Activated CD4-positive, alpha-beta T cell treated with anti-CD3 and anti-CD28 coated beads for 36 hours (primary cell): ENCODE measurements around the gene SUMF2. TPM values are rescaled to one million over a fixed set of nuclear protein-coding genes. Genes with fewer than 3 reads are reported as not detected.
"Not testable (repeated sequence)": the region's sequence is repeated elsewhere in the genome, so short reads cannot be mapped to it uniquely, and the experiment has no call there.

Experiments used
- ATAC-seq: fragments of 200-7000 bp; cut with Tn5 transposase; one replicate; pipeline ENCODE4 v1.10.0; 2021; ENCODE audit warnings: mild to moderate bottlenecking, moderate library complexity
- CTCF ChIA-PET: fragments of 350-600 bp; sonication (Branson Sonifier 250); formaldehyde crosslinking; loops from one replicate; lab custom pipeline; 2021; ENCODE audit warnings: antibody characterized with exemption; lab: Charles Lee
- POLR2A ChIA-PET: fragments of 350-600 bp; sonication (Branson Sonifier 250); formaldehyde crosslinking; loops from one replicate; lab custom pipeline; 2021; ENCODE audit warnings: antibody characterized with exemption, inconsistent platforms; lab: Charles Lee
- DNase-seq: peaks from one replicate; pipeline ENCODE4 v3.0.0-alpha.2; 2020
- H3K27ac Mint-ChIP-seq: one replicate; pipeline ENCODE4 v1.8.0; 2021; ENCODE audit warnings: mixed read lengths
- H3K27me3 Mint-ChIP-seq: one replicate; pipeline ENCODE4 v1.8.0; 2021; ENCODE audit warnings: mixed read lengths
- H3K36me3 Mint-ChIP-seq: one replicate; pipeline ENCODE4 v1.8.0; 2021; ENCODE audit warnings: low read depth, mixed read lengths
- H3K4me1 Mint-ChIP-seq: one replicate; pipeline ENCODE4 v1.8.0; 2021; ENCODE audit warnings: mixed read lengths
- H3K4me3 Mint-ChIP-seq: one replicate; pipeline ENCODE4 v1.8.0; 2021; ENCODE audit warnings: mild to moderate bottlenecking, moderate library complexity, mixed read lengths
- H3K9me3 Mint-ChIP-seq: one replicate; pipeline ENCODE4 v1.8.0; 2021; ENCODE audit warnings: low read depth, mixed read lengths
- intact Hi-C, 2 experiments: fragments of 100-400 bp; cut with DNase I in 1 of 2; cut with micrococcal nuclease in 1 of 2; formaldehyde crosslinking; loops; one replicate each; pipeline versions ENCODE4 v1.14.2 to v1.15.1; 2022 to 2024; cut with DNase I, micrococcal nuclease
- total RNA-seq, 2 experiments: library from RNA; stranded (reverse); gene quantifications; one replicate each; pipeline ENCODE4 v1.2.3, GENCODE V29; 2021

The SUMF2 gene
- total RNA-seq, 2 experiments from 2014 or later = 117 to 128 TPM

- peak overlapping the region; percentile 1 for H3K4me3 Mint-ChIP-seq
- POLR2A ChIA-PET = interaction anchor here (0.6 kb wide), 1 partner anchor 36 kb away, joined by 3 read pairs; no protein-coding TSS in a partner anchor
- DNase-seq (no peak), ATAC-seq (peak; percentile 30)
- H3K9me3 Mint-ChIP-seq = no peaks in the 10 kb centered on the region
- intact Hi-C loops = no loop called here
- peak overlapping the region; percentile 84 for H3K27ac Mint-ChIP-seq
- H3K36me3 Mint-ChIP-seq = peaks cover 61% of the 10 kb centered on the region
- H3K4me1 Mint-ChIP-seq = peaks cover 53% of the 10 kb centered on the region
- no peaks in the 10 kb centered on the region for H3K27me3 Mint-ChIP-seq
- CTCF ChIA-PET = interaction anchor here (1.1 to 1.7 kb wide), 4 partner anchors 9 to 16 kb away, joined by 3 to 6 read pairs (median 4); partner anchors contain the start of genes CCT6A and PSPH
Measured at GRCh38 chr7:56062382-56062781, 1.7 kb upstream of the SUMF2 start.

- ATAC-seq (no peak), DNase-seq (no peak)
- intact Hi-C loops = no loop called here
- H3K27me3 Mint-ChIP-seq = no peaks in the 10 kb centered on the region
- POLR2A ChIA-PET = interaction anchor here (0.6 kb wide), 1 partner anchor 24 kb away, joined by 3 read pairs; no protein-coding TSS in a partner anchor
- peak overlapping the region; percentile 91 for H3K27ac Mint-ChIP-seq
- CTCF ChIA-PET = interaction anchor here (1.1 to 1.6 kb wide), 4 partner anchors 8 to 18 kb away, joined by 3 to 6 read pairs (median 4); partner anchors contain the start of genes CCT6A and PSPH
- no peaks in the 10 kb centered on the region for H3K9me3 Mint-ChIP-seq
- peaks cover 53% of the 10 kb centered on the region for H3K36me3 Mint-ChIP-seq
- peaks cover 49% of the 10 kb centered on the region for H3K4me1 Mint-ChIP-seq
- H3K4me3 Mint-ChIP-seq = peak overlapping the region; percentile 91
Measured at GRCh38 chr7:56063500-56063881, 595 bp upstream of the SUMF2 start.

DNA sequence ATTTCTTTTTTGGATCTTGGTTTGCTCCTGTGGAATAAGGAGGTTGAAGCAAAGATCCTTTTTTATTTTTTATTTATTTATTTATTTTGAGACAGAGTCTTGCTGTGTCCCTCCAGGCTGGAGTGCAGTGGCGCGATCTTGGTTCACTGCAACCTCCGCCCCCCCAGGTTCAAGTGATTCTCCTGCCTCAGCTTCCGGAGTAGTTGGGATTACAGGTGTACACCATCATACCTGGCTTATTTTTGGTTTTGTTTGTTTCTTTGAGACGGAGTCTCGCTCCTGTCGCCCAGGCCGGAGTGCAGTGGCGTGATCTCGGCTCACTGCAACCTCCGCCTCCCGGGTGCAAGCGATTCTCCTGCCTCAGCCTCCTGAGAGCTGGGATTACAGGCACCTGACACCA, 2.3 kb downstream of the SUMF2 start:
- H3K4me3 Mint-ChIP-seq = not testable (repeated sequence)
- peaks cover 45% of the 10 kb centered on the region for H3K36me3 Mint-ChIP-seq
- CTCF ChIA-PET = interaction anchor here (0.6 to 2.4 kb wide), 4 partner anchors 8 to 105 kb away, joined by 3 to 11 read pairs (median 5); partner anchors contain the start of genes CCT6A and PSPH

GRCh38 chr7:56074371-56074791, 10.3 kb downstream of the SUMF2 start:
- Mint-ChIP-seq H3K4me3 (no peak overlapping the region), H3K27ac (peak overlapping the region; percentile 11), H3K9me3 (no peaks in the 10 kb centered on the region), H3K4me1 (peaks cover 6% of the 10 kb centered on the region), H3K27me3 (no peaks in the 10 kb centered on the region), H3K36me3 (peaks cover 39% of the 10 kb centered on the region)
- ChIA-PET POLR2A (interaction anchor here (0.6 kb wide), 1 partner anchor 163 kb away, joined by 3 read pairs; no protein-coding TSS in a partner anchor), CTCF (interaction anchor here (0.6 to 6.3 kb wide), 15 partner anchors 9 to 748 kb away, joined by 3 to 41 read pairs (median 4); partner anchors contain the start of gene CHCHD2)
- ATAC-seq (peak; percentile 88), DNase-seq (peak; percentile 78)
- intact Hi-C loops = loop anchor here (1.0 kb wide), 2 partner anchors 69 to 433 kb away; no protein-coding TSS in a partner anchor

More for the DNA sequence above, 2.3 kb downstream of the SUMF2 start:
- H3K27ac Mint-ChIP-seq, POLR2A ChIA-PET, ATAC-seq, intact Hi-C loops, H3K9me3 Mint-ChIP-seq, DNase-seq, H3K27me3 Mint-ChIP-seq: not testable (repeated sequence)
- peaks cover 28% of the 10 kb centered on the region for H3K4me1 Mint-ChIP-seq

DNA sequence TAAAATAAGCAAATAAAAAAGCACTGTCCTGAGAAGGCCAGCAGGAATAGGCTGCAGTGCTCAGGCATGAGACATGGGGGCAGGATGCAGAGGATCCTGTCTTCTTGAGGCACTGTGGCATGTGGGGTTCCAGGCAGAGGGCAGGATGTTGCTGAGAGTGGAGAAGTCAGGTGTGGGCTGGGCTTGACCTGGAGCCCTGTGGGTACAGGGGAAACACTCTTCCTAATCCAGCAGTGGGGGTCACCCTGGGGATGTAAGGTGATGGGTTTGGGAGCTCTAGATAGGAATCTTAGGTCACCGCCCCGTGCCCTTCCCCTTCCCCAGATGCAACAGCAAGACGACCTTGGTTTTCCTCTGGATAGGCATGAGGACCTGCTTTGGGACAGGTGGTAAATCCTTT, 13.6 kb downstream of the SUMF2 start:
- intact Hi-C loops = no loop called here
- H3K27ac Mint-ChIP-seq = no peak overlapping the region
- CTCF ChIA-PET = interaction anchor here (0.7 kb wide), 1 partner anchor 653 kb away, joined by 3 read pairs; no protein-coding TSS in a partner anchor
- POLR2A ChIA-PET = no interaction called here
- H3K27me3 Mint-ChIP-seq = no peaks in the 10 kb centered on the region
- ATAC-seq (no peak), DNase-seq (no peak)
- H3K36me3 Mint-ChIP-seq = peaks cover 40% of the 10 kb centered on the region
- H3K4me1 Mint-ChIP-seq = peaks cover 6% of the 10 kb centered on the region
- H3K9me3 Mint-ChIP-seq = no peaks in the 10 kb centered on the region
- H3K4me3 Mint-ChIP-seq = no peak overlapping the region

- Mint-ChIP-seq H3K36me3 (peaks cover 35% of the 10 kb centered on the region), H3K9me3 (no peaks in the 10 kb centered on the region), H3K4me3 (no peak overlapping the region), H3K4me1 (peaks cover 6% of the 10 kb centered on the region), H3K27me3 (no peaks in the 10 kb centered on the region), H3K27ac (no peak overlapping the region)
- ChIA-PET POLR2A (interaction anchor here (1.1 kb wide), 1 partner anchor 26 kb away, joined by 3 read pairs; no protein-coding TSS in a partner anchor), CTCF (no interaction called here)
- ATAC-seq (no peak), DNase-seq (no peak)
- intact Hi-C loops = no loop called here
Measured at GRCh38 chr7:56078196-56078595, 14.1 kb downstream of the SUMF2 start.

DNA sequence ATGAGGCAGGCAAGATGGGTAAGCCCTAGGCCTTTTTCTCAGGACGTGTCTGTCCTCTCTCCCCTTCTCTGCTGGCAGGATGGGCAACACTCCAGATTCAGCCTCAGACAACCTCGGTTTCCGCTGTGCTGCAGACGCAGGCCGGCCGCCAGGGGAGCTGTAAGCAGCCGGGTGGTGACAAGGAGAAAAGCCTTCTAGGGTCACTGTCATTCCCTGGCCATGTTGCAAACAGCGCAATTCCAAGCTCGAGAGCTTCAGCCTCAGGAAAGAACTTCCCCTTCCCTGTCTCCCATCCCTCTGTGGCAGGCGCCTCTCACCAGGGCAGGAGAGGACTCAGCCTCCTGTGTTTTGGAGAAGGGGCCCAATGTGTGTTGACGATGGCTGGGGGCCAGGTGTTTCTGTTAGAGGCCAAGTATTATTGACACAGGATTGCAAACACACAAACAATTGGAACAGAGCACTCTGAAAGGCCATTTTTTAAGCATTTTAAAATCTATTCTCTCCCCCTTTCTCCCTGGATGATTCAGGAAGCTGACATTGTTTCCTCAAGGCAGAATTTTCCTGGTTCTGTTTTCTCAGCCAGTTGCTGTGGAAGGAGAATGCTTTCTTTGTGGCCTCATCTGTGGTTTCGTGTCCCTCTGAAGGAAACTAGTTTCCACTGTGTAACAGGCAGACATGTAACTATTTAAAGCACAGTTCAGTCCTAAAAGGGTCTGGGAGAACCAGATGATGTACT, 15.5 kb downstream of the SUMF2 start:
- POLR2A ChIA-PET = interaction anchor here (1.1 kb wide), 1 partner anchor 25 kb away, joined by 3 read pairs; no protein-coding TSS in a partner anchor
- intact Hi-C loops = no loop called here
- no peaks in the 10 kb centered on the region for H3K9me3 Mint-ChIP-seq

GRCh38 chr7:56080726-56081435, 16.8 kb downstream of the SUMF2 start:
- H3K27ac Mint-ChIP-seq, DNase-seq: not testable (repeated sequence)

More for the DNA sequence above, 15.5 kb downstream of the SUMF2 start:
- ATAC-seq = no peak
- DNase-seq = no peak
- H3K27ac Mint-ChIP-seq = no peak overlapping the region
- H3K27me3 Mint-ChIP-seq = no peaks in the 10 kb centered on the region
- H3K4me3 Mint-ChIP-seq = no peak overlapping the region
- CTCF ChIA-PET = interaction anchor here (0.9 kb wide), 1 partner anchor 9 kb away, joined by 3 read pairs; no protein-coding TSS in a partner anchor
- H3K36me3 Mint-ChIP-seq = peaks cover 30% of the 10 kb centered on the region
- H3K4me1 Mint-ChIP-seq = no peaks in the 10 kb centered on the region

DNA sequence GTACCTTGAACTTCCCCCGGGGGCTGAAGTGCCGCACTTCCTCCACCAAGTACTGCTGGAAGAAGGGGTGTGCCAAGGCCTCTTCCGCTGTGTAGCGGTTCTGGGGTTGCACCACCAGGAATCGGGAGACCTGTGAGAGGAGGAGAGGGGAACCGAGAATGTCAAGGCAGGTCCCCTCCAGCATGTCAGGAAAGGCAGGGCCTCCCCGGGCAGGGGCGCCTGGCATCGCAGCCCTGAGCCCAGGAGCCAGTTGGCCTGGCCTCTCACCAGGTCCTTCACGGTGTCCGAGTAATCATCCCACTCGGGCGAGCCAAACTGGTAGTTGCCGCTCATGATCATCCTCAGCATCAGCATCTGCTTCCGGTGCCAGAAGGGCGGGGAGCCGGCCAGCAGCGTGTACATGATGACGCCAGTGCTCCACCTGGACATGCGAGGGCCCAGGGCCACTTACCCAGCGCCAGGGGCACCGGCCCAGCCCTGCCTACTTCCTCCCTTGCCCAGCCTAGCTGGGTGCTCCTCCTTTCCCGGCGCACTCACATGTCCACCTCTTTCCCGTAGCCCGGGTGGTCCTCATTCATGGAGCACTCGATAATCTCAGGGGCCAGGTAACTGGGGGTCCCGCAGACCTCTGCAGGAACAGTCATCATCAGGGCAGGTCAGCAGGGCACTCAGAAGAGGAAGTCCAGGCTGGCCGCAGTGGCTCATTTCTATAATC, 17.7 kb downstream of the SUMF2 start:
- H3K27me3 Mint-ChIP-seq = no peaks in the 10 kb centered on the region
- no peak for ATAC-seq
- CTCF ChIA-PET = no interaction called here

More at GRCh38 chr7:56080726-56081435, 16.8 kb downstream of the SUMF2 start:
- CTCF ChIA-PET, intact Hi-C loops, ATAC-seq, POLR2A ChIA-PET, H3K4me1 Mint-ChIP-seq, H3K4me3 Mint-ChIP-seq, H3K9me3 Mint-ChIP-seq, H3K27me3 Mint-ChIP-seq: not testable (repeated sequence)
- peaks cover 28% of the 10 kb centered on the region for H3K36me3 Mint-ChIP-seq

DNA sequence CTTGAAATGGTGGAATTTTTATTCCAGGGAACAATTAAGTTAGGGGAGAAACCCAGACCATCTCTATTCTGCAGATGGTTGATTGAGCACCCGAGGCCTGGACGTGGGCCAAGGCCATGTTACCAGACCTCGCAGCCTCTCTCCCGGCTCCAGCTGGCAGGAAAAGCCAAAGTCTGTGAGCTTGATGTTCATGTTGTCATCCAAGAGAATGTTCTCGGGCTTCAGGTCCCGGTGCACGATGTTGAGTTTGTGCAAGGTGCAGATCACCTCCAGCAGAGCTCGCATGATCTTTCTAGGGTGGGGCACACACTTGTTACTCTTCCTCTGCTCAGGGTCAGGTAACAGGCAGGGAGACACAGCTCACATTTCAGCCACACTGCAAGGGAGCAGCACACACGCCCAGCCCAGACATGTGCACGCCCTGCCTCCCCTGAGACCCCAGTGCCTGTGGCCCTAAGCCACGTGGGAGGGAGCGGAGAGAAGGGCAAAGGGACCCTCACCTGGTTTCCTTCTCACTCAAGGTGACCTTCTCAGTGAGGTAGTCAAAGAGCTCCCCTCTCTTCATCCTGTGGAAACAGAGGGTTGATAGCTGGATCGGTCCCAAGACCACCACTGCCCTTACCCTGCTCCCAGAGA, 19.2 kb downstream of the SUMF2 start:
- ATAC-seq = no peak
- intact Hi-C loops = no loop called here
- Mint-ChIP-seq H3K4me3 (no peak overlapping the region), H3K36me3 (peaks cover 26% of the 10 kb centered on the region), H3K27me3 (no peaks in the 10 kb centered on the region), H3K27ac (no peak overlapping the region), H3K9me3 (no peaks in the 10 kb centered on the region), H3K4me1 (no peaks in the 10 kb centered on the region)
- POLR2A ChIA-PET = no interaction called here
- CTCF ChIA-PET = interaction anchor here (0.6 to 1.3 kb wide), 2 partner anchors 9 to 21 kb away, joined by 3 to 4 read pairs; no protein-coding TSS in a partner anchor
- no peak for DNase-seq

More for the DNA sequence above, 17.7 kb downstream of the SUMF2 start:
- no peak for DNase-seq
- H3K36me3 Mint-ChIP-seq = peaks cover 27% of the 10 kb centered on the region
- H3K4me3 Mint-ChIP-seq = no peak overlapping the region
- intact Hi-C loops = no loop called here
- H3K27ac Mint-ChIP-seq = no peak overlapping the region
- POLR2A ChIA-PET = no interaction called here
- no peaks in the 10 kb centered on the region for H3K9me3 Mint-ChIP-seq
- H3K4me1 Mint-ChIP-seq = no peaks in the 10 kb centered on the region
